Measurements from ENCODE around the gene NDUFB10.
A peak's percentile ranks its signal among the peaks of the same experiment; 100 is the strongest.

The NDUFB10 gene

DNA sequence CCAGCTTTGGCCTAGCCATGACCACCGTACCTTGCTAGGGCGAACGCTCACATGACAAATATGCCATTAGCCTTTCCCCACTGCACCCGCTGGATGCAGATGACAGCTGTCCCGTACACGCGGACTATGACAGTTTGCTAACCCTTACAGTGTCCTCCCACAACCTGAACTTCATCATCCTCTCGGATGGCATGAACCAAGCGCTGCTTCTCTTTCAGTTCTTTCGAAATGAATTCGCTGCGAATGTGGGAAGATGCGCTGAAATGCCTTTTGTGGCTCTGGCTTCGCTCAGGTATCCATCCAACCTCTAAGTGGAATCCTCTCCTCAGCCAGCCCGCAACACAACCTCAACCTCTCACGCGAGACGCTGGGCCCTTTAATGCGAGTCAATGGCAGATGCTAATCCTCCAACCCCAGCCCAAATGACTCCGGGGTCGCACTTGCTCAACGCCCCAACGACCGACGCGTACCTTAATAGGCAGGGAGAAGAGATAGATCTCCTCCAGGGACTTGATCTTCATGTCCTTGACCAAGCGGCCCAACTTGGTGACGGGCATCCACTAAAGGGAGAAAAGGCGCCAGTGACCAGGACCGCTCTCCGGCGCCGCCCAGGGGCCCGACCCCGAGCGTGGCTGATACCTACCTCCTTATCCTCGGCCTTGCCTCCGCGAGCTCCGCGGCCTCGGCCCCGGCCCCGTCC is 4.6 kb downstream of the NDUFB10 start:
- H3K27ac ChIP-seq, result peak overlapping the region; percentile 96
- no peak for TF ChIP-seq ZFX (IDR thresholded peaks at IDR 0.05; ENCODE audit: borderline replicate concordance)
- TF ChIP-seq, protein P1, sequence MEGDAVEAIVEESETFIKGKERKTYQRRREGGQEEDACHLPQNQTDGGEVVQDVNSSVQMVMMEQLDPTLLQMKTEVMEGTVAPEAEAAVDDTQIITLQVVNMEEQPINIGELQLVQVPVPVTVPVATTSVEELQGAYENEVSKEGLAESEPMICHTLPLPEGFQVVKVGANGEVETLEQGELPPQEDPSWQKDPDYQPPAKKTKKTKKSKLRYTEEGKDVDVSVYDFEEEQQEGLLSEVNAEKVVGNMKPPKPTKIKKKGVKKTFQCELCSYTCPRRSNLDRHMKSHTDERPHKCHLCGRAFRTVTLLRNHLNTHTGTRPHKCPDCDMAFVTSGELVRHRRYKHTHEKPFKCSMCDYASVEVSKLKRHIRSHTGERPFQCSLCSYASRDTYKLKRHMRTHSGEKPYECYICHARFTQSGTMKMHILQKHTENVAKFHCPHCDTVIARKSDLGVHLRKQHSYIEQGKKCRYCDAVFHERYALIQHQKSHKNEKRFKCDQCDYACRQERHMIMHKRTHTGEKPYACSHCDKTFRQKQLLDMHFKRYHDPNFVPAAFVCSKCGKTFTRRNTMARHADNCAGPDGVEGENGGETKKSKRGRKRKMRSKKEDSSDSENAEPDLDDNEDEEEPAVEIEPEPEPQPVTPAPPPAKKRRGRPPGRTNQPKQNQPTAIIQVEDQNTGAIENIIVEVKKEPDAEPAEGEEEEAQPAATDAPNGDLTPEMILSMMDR (IDR thresholded peaks at IDR 0.05), result peak; percentile 58

DNA sequence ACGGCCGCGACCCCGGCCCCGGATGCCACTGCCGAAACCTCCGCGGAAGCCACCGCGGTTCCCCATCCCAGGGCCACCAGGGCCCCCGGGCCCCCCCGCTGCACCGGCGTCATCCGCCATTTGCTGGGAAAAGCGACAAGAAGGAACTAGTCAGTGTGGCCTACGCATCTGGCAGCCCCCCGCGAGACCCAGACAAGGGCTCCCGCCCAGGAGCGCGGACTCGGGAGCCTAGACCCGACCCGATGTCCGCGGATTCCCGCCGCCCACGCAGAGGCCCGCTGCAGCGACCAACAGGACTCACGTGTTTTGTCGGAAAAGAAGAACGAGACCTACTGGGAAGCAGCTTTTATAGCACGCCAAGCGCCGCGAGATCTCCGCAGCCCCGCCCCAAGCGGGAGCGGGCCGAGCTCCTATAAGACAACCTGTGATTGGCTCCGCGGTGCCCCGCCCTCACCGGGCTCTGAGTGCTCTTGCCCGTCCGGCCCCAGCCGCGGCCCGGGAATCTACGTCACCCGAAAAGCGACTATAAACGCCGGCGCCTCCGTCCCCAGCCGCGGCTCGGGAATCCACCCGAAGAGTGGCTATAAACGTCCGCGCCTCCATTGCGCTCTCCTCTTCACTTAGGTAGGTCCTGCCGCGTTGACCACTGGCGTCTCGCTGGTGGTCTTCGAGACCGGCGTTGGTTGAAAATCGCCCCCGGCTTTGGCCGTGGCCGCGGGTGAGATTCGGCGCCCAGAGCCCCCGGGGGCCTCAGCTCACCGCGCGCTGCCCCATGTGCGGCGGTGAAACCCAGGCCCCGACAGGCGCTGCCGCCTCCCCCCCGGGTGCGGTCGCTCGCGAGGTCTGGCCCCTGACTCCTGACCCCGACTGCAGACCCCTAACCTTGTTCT is 5.4 kb downstream of the NDUFB10 start, which contains the start of gene RPS2:
RPS2 (minus strand) TSS at position 321 of the 890 bp plus-strand sequence; CDS start at position 120, 201 bp downstream.
- peak within 1 kb of the TSS; percentile 96 for H3K27ac ChIP-seq
- TF ChIP-seq ZFX (IDR thresholded peaks at IDR 0.05; ENCODE audit: borderline replicate concordance), result no peak
- TF ChIP-seq, protein P1 (IDR thresholded peaks at IDR 0.05), result peak; percentile 23; the same call in 1 of the 2 replicates

DNA sequence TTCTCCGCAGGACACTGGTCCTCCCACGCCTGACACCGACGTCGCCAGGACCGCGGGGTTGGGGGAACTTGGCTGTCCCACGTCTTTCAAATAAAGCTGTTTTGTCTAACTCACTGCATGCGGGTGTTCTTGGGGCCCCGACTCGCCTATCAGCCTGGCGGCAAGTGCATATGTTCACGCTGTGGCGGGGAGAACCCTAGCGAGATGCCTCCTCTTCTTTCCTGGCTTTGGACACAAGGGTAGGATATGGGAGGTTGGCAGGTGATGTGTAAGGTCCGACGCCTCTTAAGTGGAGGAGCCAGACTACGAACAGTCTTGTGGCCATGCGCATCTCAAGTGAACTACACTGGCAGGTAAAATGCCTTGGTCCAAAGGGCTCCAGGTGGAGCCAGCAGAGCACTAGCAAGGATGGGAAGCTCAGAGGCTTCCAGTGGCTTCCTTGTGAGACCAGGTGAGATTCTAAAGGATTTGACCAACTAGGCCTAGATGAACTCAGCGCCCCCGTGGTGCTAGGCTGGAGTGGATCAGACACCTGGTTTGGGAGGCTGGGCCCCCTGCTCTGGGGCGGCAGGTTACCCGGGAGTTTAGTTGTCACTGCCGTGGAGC is 6.2 kb downstream of the NDUFB10 start:
- peak overlapping the region; percentile 96 for H3K27ac ChIP-seq
- no peak for TF ChIP-seq ZFX (IDR thresholded peaks at IDR 0.05; ENCODE audit: borderline replicate concordance)
- TF ChIP-seq, protein P1 (IDR thresholded peaks at IDR 0.05), result no peak

DNA sequence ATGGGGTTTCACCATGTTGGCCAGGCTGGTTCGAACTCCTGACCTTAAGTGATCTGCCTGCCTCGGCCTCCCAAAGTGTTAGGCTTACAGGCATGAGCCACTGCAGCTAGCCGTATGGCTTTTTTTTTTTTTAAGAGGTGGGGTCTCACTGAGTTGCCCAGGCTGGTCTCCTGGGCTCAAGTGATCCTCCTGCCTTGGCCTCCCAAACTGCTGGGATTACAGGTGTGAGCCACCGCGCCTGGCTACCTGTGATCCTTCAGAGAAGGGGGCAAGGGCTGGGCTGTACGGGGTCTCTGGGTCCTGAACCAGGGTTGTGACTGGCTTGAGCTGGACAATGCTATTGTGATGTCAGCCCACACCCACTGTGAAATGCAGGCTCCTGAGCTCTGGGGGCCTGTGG is 7.1 kb downstream of the NDUFB10 start, which contains the start of gene RNF151:
RNF151 (plus strand) TSS at position 397 of the 400 bp plus-strand sequence. CDS start 26 bp downstream, outside the sequence.
- H3K27ac ChIP-seq, result peak within 1 kb of the TSS; percentile 96
- TF ChIP-seq, protein P1 (IDR thresholded peaks at IDR 0.05), result no peak
- TF ChIP-seq ZFX (IDR thresholded peaks at IDR 0.05; ENCODE audit: borderline replicate concordance), result no peak

DNA sequence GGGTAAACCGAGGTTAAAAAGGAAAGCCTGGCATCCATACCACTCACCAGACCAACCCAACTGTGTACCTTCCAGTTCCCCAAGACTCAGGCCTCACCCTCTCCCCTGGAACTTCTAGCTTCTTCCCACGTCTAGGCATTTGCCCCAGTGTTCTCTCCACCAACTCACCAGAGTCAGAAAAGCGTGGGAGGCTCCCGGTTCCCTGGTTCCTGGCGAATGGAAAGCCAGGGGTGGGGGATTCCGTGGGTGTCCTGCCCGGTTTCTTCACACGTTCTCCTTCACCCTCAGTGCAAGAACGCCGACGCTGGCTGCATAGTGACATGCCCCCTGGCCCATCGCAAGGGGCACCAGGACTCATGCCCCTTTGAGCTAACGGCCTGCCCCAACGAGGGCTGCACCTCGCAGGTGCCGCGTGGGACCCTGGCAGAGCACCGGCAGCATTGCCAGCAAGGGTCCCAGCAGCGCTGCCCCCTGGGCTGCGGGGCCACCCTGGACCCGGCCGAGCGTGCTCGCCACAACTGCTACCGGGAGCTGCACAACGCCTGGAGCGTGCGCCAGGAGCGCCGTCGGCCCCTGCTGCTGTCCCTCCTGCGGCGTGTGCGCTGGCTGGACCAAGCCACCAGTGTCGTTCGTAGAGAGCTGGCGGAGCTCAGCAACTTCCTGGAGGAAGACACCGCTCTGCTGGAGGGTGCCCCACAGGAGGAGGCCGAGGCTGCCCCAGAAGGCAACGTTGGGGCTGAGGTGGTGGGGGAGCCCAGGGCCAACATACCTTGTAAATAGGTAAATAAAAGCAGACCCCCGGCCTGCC is 9.0 kb downstream of the NDUFB10 start:
- TF ChIP-seq, protein P1 (IDR thresholded peaks at IDR 0.05), result no peak
- no peak for TF ChIP-seq ZFX (IDR thresholded peaks at IDR 0.05; ENCODE audit: borderline replicate concordance)
- no peak overlapping the region for H3K27ac ChIP-seq

DNA sequence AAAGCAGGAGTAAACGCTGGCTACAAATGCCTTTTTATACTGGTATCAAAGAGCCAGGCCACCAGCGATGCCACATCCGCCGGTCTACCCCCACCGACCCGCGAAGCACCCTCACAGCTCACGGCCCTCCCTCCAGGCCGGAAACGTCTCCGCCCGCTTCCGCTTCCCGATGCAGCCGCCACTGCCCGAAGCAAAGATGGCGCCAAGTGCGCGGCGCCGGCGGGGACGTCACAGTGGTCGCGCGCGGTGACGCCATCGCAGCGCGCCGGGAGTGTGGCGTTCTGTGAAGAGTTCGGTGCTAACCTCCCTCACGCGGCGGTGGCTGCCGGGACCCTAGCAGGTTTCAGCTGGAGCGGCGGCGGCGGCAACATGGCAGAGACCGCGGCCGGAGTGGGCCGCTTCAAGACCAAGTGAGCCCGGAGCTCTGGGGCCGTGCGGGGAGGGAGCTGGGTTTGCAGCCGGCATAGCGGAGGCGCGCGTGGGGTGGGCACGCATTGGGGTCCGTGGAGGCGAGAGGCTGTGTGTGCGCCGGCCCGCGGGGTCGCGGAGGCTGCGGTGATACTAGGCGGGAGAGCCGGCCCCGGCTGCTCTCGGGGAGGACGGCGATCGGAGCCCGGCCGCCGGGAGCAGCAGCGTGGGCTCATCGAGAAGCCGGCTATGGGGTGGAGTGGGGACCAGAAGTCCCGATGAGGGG is 12.6 kb downstream of the NDUFB10 start, which contains the start of gene TBL3:
TBL3 (plus strand) TSS at position 258 of the 694 bp plus-strand sequence; CDS start at position 370, 112 bp downstream.
- TF ChIP-seq ZFX (IDR thresholded peaks at IDR 0.05; ENCODE audit: borderline replicate concordance), result no peak
- TF ChIP-seq, protein P1 (IDR thresholded peaks at IDR 0.05), result no peak
- peak within 1 kb of the TSS; percentile 93 for H3K27ac ChIP-seq

All from 22Rv1 (cell line).